MCF 10A (cell line): ENCODE measurements around the gene HMGN4. TPM values are rescaled to one million over a fixed set of nuclear protein-coding genes. Genes with fewer than 3 reads are reported as not detected.

ENCODE experiments used
- BruUV-seq: library from RNA; stranded (reverse); fragments of 400-500 nt; replicated peaks from 2 replicates; lab custom pipeline; 2021; lab: Mats Ljungman, UMichigan
- CTCF ChIA-PET: fragments of 300-600 bp; sonication (Branson Sonifier 250); formaldehyde crosslinking; extraction: SDS; loops from one replicate; lab custom pipeline; 2021; ENCODE audit warnings: antibody characterized with exemption, inconsistent platforms; lab: Yijun Ruan, JAX
- POLR2A ChIA-PET: fragments of 300-600, 350-650 bp; sonication (Branson Sonifier 250); formaldehyde crosslinking; extraction: SDS; loops from one replicate; lab custom pipeline; 2020; ENCODE audit warnings: antibody characterized with exemption, inconsistent platforms; lab: Yijun Ruan, JAX
- DNase-seq: peaks from one replicate; pipeline ENCODE4 v3.0.0-alpha.2; 2018; ENCODE audit not compliant: unreplicated experiment
- H3K27ac Mint-ChIP-seq: one replicate; pipeline ENCODE4 v1.8.0; 2022; ENCODE audit warnings: mild to moderate bottlenecking, low read depth, mixed read lengths; ENCODE audit not compliant: unreplicated experiment
- H3K27me3 Mint-ChIP-seq: one replicate; pipeline ENCODE4 v1.8.0; 2022; ENCODE audit warnings: mixed read lengths; ENCODE audit not compliant: insufficient read depth, unreplicated experiment
- H3K36me3 Mint-ChIP-seq: one replicate; pipeline ENCODE4 v1.8.0; 2022; ENCODE audit warnings: mild to moderate bottlenecking, moderate library complexity, mixed read lengths; ENCODE audit not compliant: insufficient read depth, unreplicated experiment
- H3K4me1 Mint-ChIP-seq: one replicate; pipeline ENCODE4 v1.8.0; 2022; ENCODE audit warnings: mixed read lengths; ENCODE audit not compliant: insufficient read depth, unreplicated experiment
- H3K4me3 Mint-ChIP-seq: one replicate; pipeline ENCODE4 v1.8.0; 2022; ENCODE audit warnings: mild to moderate bottlenecking, moderate library complexity, mixed read lengths; ENCODE audit not compliant: unreplicated experiment
- H3K9me3 Mint-ChIP-seq: one replicate; pipeline ENCODE4 v1.8.0; 2022; ENCODE audit warnings: mixed read lengths; ENCODE audit not compliant: unreplicated experiment
- intact Hi-C: fragments of 100-400 bp; cut with micrococcal nuclease; formaldehyde crosslinking; loops from 2 replicates; pipeline ENCODE4 v1.14.1; 2022
- total RNA-seq: library from RNA; stranded (reverse); gene quantifications from 2 replicates; pipeline ENCODE4 v1.2.3, GENCODE V29; 2022
- TF ChIP-seq, protein P1 (sequence below): fragments of 200-600 bp; IDR thresholded peaks from one replicate; pipeline ENCODE4 v1.8.0; 2022; ENCODE audit warnings: antibody characterized with exemption, mild to moderate bottlenecking; ENCODE audit not compliant: unreplicated experiment

Gene HMGN4
- total RNA-seq, 1 experiment from 2014 or later, result 71.7 TPM

DNA sequence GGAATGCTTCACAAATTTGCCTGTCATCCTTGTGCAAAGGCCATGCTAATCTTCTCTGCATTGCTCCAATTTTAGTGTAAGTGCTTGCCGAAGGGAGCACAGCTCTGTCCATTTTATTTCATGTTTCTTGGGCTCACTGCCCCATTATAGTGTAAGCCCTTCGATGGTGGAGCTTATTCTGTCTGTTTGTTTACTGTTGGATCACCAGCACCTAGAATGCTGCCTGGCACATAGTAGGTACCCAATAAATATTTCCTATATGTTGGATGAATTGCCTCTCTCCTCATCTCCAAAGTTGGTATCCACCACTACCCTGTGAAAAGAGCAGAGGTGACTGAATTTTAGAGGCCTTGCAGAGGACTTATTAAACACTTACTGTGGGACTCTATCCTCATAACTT, 18.8 kb upstream of the HMGN4 start:
- no peak for DNase-seq
- Mint-ChIP-seq H3K27ac (no peak overlapping the region), H3K4me1 (peaks cover 9% of the 10 kb centered on the region), H3K9me3 (no peaks in the 10 kb centered on the region), H3K27me3 (no peaks in the 10 kb centered on the region), H3K36me3 (peaks cover 11% of the 10 kb centered on the region), H3K4me3 (no peak overlapping the region)
- intact Hi-C loops, result no loop called here
- POLR2A ChIA-PET, result interaction anchor here (0.7 to 5.0 kb wide), 9 partner anchors 13 to 1586 kb away, joined by 3 to 45 read pairs (median 5); partner anchors contain the start of gene HMGN4
- TF ChIP-seq, protein P1, sequence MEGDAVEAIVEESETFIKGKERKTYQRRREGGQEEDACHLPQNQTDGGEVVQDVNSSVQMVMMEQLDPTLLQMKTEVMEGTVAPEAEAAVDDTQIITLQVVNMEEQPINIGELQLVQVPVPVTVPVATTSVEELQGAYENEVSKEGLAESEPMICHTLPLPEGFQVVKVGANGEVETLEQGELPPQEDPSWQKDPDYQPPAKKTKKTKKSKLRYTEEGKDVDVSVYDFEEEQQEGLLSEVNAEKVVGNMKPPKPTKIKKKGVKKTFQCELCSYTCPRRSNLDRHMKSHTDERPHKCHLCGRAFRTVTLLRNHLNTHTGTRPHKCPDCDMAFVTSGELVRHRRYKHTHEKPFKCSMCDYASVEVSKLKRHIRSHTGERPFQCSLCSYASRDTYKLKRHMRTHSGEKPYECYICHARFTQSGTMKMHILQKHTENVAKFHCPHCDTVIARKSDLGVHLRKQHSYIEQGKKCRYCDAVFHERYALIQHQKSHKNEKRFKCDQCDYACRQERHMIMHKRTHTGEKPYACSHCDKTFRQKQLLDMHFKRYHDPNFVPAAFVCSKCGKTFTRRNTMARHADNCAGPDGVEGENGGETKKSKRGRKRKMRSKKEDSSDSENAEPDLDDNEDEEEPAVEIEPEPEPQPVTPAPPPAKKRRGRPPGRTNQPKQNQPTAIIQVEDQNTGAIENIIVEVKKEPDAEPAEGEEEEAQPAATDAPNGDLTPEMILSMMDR, result no peak
- BruUV-seq, result no TSS peak
- CTCF ChIA-PET, result interaction anchor here (1.3 kb wide), 1 partner anchor 14 kb away, joined by 4 read pairs; no protein-coding TSS in a partner anchor

DNA sequence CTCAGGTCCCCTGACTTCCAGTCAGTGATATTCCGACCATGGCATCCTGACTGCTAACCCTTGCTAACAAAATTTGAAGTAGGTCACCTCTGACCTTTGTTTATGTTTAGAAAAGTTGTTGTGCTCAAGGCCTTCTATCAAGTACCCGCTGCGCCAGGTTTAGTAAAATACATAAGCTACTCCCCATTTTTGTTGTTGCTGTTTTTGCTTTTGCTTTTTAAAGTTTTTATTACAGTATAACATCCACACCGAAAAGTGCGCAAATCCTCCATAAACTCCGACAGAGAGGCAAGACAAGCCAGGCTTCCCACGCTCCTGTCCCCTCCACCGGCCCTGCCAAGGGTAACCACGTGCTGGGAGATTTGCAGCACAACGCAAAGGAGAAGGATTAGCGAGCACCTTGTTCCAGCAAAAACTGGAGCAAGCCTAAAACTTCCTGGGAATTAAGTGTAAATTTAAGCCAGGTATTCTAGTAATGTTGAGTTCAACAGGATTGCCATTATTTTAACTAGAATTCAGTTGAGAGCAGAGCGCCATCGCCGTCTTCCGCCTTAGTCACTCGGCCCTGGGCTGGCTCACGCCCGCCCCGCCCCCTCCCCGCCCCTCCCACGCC, 17.8 kb upstream of the HMGN4 start:
- CTCF ChIA-PET, result interaction anchor here (1.3 kb wide), 1 partner anchor 13 kb away, joined by 4 read pairs; no protein-coding TSS in a partner anchor
- TF ChIP-seq, protein P1, result no peak
- no peaks in the 10 kb centered on the region for H3K9me3 Mint-ChIP-seq
- H3K36me3 Mint-ChIP-seq, result peaks cover 11% of the 10 kb centered on the region
- H3K4me3 Mint-ChIP-seq, result peak overlapping the region; percentile 66
- H3K27ac Mint-ChIP-seq, result peak overlapping the region; percentile 17
- H3K4me1 Mint-ChIP-seq, result peaks cover 9% of the 10 kb centered on the region
- intact Hi-C loops, result loop anchor here (2.0 kb wide), 1 partner anchor 46 kb away; no protein-coding TSS in a partner anchor
- POLR2A ChIA-PET, result interaction anchor here (0.5 to 5.0 kb wide), 13 partner anchors 9 to 396 kb away, joined by 3 to 45 read pairs (median 4); partner anchors contain the start of gene HMGN4
- no peak for DNase-seq
- H3K27me3 Mint-ChIP-seq, result no peaks in the 10 kb centered on the region
- BruUV-seq, result TSS peak; percentile 94

DNA sequence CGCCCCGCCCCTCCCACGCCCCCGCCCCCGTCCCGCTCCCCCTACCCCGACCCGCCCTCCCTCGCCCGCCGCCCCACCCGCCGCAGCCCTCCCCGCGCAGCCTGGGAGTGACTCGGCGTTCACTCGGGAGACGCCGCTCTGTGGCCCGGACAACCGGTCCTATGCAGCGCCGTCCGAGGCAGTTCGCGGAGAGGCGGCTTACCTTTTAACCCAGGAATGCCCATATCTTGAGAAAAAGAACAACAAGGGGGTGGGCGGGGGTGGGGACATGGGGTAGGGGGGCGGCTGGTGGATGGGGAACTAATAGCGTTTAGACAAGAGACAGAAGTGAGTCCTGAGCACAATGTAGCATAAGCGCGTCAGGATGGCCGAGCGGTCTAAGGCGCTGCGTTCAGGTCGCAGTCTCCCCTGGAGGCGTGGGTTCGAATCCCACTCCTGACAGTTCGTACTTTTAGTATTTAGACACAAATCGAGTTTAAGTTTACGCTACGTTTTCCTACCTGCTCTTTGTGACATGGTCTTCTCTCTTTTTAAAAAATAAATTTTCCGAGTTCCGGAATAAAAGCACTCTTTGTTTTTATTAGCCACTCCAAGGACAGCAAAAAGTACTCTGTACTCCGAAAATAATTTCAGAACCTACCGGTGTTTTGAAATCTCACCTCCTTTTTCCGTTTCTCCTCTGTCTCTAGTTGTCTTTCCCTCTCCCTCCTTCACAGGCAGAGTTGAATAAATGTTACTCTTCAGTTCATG, 17.1 kb upstream of the HMGN4 start:
- H3K9me3 Mint-ChIP-seq, result no peaks in the 10 kb centered on the region
- H3K27ac Mint-ChIP-seq, result peak overlapping the region; percentile 17
- no peaks in the 10 kb centered on the region for H3K27me3 Mint-ChIP-seq
- no TSS peak for BruUV-seq
- DNase-seq, result peak; percentile 82
- intact Hi-C loops, result loop anchor here (1.0 to 2.0 kb wide), 3 partner anchors 16 to 48 kb away; no protein-coding TSS in a partner anchor
- peaks cover 11% of the 10 kb centered on the region for H3K36me3 Mint-ChIP-seq
- H3K4me3 Mint-ChIP-seq, result peak overlapping the region; percentile 66
- peaks cover 9% of the 10 kb centered on the region for H3K4me1 Mint-ChIP-seq
- ChIA-PET CTCF (interaction anchor here (1.0 kb wide), 1 partner anchor 36 kb away, joined by 3 read pairs; no protein-coding TSS in a partner anchor), POLR2A (interaction anchor here (0.5 to 5.0 kb wide), 9 partner anchors 9 to 397 kb away, joined by 3 to 45 read pairs (median 7); partner anchors contain the start of gene HMGN4)
- TF ChIP-seq, protein P1, result no peak
